GM18951 (cell line): ENCODE data around the gene CNNM2.

Experiments
- POLR2A ChIP-seq: IDR thresholded peaks from 4 replicates; pipeline ENCODE4 v1.6.1; 2011; ENCODE audit warnings: mild to moderate bottlenecking; ENCODE audit not compliant: insufficient read length, insufficient read depth; ENCODE audit errors: extremely low read depth
- in situ Hi-C: fragments of 300-500 bp; cut with MboI; formaldehyde crosslinking; loops from one replicate; pipeline ENCODE4 v1.12.0; 2022; ENCODE audit warnings: low sequenced_read_pairs, mixed read lengths, inconsistent platforms; ENCODE audit not compliant: unreplicated experiment

The CNNM2 gene

DNA sequence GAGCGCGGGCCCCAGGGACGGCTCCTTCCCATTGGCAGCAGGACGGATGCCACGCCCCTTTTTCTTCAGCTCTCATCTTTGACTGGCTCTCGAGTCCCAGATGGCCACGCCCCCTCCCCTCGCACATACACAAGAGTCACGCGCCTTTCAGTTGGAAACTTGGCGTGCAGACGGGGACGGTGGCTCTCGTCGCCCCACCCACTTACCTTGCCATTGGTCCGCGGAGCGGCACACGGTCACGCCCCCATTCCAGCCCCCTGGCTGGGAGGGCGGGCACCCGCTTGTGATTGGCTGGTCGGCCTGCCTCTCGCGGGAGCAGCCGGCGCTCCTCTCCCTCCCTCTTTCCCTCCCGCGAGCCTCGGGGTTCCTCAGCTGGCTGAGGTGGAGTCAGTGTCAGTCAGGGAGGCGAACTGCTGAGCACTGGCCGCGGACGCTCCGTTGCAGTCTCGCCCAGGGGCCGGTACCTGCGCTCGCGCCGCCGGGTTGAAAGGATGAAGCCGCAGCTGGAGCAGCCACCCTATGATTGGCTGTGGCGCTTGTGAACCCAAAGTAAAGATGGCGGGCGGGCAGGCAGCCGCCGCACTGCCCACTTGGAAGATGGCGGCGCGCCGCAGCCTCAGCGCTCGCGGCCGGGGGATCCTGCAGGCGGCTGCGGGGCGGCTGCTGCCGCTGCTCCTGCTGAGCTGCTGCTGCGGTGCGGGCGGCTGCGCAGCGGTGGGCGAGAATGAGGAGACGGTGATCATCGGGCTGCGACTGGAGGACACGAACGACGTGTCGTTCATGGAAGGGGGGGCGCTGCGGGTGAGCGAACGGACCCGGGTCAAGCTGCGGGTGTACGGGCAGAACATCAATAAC is at the start of gene CNNM2:
Gene CNNM2 (plus strand): TSS at position 333 of the 855 bp plus-strand sequence. CDS start 187 bp downstream, at position 520.
- TF ChIP-seq POLR2A = peak; percentile 83
- in situ Hi-C loops = loop anchor here (10.0 kb wide), 1 partner anchor 327 kb away; the partner anchor contains the start of gene RPEL1

DNA sequence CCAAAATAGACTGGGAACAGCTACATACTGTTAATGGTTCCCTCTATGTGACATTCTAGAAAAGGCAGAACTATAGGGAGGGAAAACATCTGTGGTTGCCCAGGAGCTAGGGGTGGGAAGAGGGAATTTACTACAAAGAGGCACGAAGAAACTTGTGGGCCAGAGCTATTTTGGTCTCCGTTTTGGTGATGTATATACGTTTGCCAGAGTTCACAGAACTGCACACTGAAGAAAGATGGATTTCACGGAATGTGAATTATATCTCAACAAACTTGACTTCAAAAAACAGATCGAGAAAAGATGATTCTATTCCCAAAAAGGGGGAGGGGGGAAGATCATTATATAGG is 49.2 kb upstream of the CNNM2 start:
- no peak for TF ChIP-seq POLR2A
- in situ Hi-C loops = no loop called here

DNA sequence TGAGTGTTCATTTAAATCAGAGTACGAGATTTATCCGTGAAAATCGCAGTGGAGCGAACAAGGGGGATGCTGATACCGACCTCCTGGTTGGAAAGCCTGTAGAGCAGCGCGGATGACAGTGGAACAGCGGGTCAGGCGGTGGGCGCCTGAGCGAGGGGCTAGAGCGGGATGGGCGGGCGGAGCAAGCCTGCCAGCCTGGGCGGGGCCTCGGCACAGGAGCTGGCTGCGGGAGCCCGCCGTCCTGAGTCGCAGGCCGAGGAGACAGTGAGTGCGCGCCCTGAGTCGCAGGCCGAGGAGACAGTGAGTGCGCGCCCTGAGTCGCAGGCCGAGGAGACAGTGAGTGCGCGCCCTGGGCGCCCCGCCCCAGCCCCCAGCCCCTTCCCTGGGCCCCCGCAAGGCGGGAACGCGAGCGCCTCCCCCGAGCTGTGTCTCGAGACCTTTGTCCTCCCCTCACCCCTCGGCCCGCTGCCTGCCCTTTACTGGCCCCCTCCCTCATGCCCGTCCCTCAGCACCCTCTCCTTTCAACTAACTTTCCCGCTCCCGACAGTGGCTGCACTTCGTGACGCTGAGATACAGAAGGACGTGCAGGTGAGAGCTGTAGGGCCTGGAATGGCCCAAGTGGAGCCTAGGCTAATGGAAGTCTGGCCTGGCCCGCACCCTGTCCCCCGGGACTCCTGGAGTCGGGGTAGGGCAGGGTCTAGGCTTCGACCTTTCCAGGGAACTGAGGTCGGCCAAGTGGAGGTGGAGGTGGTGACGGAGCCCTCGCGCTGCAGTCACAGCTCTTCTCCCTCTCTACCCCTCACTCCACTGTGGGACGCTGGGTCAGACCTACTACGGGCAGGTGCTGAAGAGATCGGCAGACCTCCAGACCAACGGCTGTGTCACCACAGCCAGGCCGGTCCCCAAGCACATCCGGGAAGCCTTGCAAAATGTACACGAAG is 48.6 kb upstream of the CNNM2 start, which contains the start of gene AS3MT:
Gene AS3MT (plus strand): TSS at position 213 of the 941 bp plus-strand sequence. CDS start 123 bp downstream, at position 336.
- TF ChIP-seq POLR2A = no peak
- in situ Hi-C loops = no loop called here

DNA sequence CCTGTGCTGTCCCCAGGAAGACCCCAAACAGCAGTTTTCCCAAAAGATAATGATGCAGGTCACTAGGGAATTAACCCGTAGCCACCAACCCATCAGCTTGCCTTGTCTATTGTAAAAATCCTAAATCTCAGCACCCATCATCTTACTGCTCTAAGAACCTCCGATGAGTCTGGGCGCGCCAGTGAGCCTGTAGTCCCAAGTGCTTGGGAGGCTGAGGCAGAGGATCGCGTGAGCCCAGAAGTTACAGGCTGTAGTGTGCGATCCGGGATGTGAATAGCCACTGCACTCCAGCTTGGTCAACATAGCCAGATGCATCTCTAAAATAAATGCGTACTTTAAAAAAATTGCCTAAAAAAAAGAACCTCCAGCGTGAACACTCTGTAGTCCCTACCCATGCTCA is 47.9 kb upstream of the CNNM2 start:
- TF ChIP-seq POLR2A = no peak
- in situ Hi-C loops = no loop called here

DNA sequence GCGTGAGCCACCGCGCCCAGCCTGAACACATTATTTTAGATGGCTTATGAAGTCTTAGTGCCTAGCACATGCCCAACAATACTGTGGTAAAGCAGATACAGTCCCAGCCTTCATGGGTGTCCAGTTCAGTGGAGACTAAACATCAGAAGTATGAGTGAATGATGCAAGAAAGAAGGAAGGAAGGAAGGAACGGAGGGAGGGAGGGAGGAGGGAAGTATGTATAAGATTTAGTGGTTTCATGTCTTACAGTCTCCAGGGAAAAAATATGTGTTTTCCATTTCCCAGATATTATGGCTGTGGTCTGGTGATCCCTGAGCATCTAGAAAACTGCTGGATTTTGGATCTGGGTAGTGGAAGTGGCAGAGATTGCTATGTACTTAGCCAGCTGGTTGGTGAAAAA is 45.9 kb upstream of the CNNM2 start:
- in situ Hi-C loops = no loop called here
- TF ChIP-seq POLR2A = no peak

DNA sequence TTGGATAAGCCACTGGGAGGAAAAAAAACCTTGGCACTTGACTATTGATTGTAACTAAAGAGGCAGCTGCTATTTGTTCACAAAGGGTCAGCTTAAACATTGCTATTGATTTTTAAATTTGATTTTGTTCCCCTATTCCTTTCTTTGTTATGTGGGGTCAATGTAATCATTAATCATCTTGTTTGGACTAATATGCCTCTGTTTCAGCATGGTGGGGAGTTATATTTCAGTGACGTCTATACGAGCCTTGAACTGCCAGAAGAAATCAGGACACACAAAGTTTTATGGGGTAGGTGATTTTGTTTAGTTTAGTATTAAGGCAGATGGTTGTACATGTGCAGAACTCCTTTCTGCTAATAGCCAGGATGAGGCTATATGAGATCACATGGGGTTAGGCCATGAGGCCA is 41.3 kb upstream of the CNNM2 start:
- in situ Hi-C loops = no loop called here
- no peak for TF ChIP-seq POLR2A

DNA sequence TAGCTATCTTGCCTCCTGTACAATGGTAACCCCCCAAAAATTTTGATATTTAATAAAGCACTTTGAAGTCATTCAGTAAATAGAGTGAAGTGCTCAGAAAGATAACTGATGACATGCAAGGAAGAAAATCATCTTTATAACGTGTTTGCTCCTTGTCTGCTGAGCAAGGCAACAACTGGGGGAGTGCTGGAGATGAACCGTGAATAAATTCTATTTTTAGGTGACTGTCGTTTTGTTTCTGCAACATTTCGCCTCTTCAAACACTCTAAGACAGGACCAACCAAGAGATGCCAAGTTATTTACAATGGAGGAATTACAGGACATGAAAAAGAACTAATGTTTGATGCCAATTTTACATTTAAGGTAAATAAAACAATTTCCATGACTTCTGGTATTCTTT is 39.5 kb upstream of the CNNM2 start:
- TF ChIP-seq POLR2A = no peak
- in situ Hi-C loops = no loop called here

DNA sequence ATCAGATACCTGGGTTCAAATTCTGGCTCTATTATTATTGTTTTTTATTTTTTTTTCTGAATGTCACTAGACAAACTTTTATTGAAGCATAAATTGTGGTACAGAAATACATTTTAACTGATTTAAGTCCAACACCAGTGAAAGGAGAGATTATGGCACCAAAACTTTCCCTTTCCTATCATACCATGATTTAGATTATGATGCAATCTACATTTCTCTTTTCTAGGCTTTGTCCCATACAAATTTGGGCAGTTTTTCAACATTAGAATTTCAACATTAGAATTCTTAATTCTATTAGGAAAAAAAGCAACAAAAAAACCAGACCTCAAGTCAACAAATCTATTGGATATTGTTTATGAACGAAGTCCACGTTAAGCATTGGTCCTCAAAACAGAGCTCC is 37.8 kb upstream of the CNNM2 start:
- in situ Hi-C loops = no loop called here
- TF ChIP-seq POLR2A = no peak

DNA sequence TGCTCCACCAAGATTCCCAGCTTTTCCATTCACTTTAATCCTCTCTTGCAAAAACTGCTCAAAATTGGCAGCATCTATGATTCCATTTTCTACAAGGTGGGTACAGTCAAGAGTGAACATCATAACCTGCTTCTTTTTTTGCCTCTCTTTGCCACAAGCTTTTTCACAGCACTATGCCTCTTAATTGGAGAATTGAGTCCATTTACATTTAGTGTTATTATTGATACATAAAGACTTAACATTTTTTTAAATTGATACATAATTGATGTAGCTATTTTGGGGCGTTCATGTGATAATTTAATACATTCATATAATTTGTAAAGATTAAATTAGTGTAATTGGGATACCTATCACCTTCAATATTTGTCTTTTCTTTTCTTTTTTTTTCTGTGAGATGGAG is 30.0 kb upstream of the CNNM2 start:
- in situ Hi-C loops = no loop called here
- no peak for TF ChIP-seq POLR2A

DNA sequence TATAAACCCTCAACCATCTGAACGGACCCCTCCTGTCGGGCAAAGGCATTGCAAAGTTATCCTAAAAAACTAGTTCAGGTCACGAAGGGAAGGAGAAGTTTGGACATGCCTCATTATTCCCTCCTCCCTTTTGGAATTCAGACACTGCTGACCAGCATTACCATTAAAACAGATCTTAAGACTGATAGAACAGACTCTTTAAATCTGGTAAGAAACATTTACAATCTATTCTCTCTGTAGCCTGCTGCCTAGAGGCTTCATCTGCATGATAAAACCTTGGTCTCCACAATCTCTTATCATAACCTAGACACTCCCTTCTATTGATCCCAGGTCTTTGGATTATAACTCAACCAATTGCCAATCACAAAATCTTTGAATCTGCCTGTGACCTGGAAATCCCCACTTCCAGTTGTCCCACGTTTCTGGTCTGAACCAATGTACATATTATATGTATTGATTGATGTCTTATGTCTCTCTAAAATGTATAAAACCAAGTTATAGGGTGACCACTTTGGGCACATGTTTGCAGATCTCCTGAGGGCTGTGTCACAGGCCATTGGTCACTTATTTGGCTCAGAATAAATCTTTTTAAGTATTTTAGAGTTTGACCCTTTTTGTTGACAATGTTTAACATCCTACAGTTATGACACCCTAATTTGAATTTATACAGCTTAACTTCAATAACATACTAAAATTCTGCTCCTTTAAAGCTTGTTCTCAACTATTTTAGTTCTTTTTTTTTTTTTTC is 23.5 kb upstream of the CNNM2 start:
- no peak for TF ChIP-seq POLR2A
- in situ Hi-C loops = no loop called here

DNA sequence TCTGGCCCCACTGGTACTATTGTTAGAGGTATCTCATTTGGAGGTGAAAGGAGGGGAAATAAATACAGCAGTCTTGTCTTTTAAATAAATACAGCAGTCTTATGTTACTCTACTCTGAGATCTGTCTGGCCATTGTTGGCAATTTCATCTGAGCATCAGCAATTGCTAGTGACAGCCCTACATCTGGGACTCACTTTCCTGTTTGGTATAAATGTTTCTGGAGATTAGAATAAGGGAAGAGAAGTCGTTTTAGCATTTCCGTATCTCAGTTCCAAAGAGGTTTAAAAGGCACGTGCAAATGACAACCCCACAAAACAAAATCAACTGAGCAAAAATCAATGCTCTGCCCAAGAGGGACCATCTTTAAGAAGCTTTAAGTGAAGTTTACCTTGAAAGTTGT is 18.1 kb upstream of the CNNM2 start:
- no peak for TF ChIP-seq POLR2A
- in situ Hi-C loops = no loop called here

DNA sequence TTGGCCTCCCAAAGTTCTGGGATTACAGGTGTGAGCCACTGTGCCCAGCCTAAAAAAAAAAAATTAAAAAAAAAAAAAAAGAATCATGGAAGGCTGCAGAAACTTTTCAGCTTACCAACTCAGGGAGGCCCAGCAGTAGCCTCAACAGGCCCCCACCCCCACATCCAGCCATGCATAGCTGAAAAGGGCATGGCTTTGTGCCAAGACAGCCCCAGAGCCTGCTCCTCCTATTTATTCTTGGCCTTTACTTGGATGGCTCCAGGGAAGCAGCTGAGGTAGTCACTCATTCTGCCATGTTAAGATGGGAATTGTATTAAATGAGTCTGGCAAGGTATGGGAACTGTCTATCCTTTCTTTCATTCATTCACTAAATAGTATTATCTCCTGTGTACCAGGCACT is 13.7 kb upstream of the CNNM2 start:
- TF ChIP-seq POLR2A = no peak
- in situ Hi-C loops = no loop called here

DNA sequence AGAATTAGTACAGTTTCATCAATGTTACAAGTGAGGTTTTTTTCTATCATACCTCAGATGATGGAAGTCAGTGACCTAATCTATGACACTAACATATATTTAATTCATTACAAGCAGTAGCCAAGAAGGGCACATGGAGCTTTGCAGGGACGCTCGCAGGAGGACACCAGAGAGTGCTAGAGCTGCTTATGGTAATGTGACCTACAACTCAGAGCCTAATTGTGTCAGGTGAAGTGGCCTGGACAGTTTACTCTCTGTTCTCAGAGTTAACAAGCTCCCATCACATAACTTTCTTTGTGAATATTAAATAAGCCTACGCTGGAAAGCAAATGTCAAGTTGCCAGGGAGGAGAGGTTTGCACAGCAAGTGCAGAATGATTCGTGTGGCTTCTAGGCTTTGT is 11.6 kb upstream of the CNNM2 start:
- no peak for TF ChIP-seq POLR2A
- in situ Hi-C loops = loop anchor here (5.0 kb wide), 1 partner anchor 74 kb away; no protein-coding TSS in a partner anchor
